Mesothelial cell of epicardium (in vitro differentiated cells): ENCODE measurements around the gene FYN. TPM values are rescaled to one million over a fixed set of nuclear protein-coding genes. Genes with fewer than 3 reads are reported as not detected.

Experiments used
- DNase-seq, 2 experiments: peaks; one replicate each; pipeline ENCODE4 v3.0.0; 2021; ENCODE audit warnings: low spot score in 2 of 2; ENCODE audit not compliant: unreplicated experiment in 2 of 2
- H3K27ac Mint-ChIP-seq: 2 replicates; pipeline ENCODE4 v1.8.0; 2021; ENCODE audit warnings: mixed read lengths
- H3K27me3 Mint-ChIP-seq: 2 replicates; pipeline ENCODE4 v1.8.0; 2021; ENCODE audit warnings: low read depth, mixed read lengths
- H3K36me3 Mint-ChIP-seq: 2 replicates; pipeline ENCODE4 v1.8.0; 2021; ENCODE audit warnings: mixed read lengths
- H3K4me1 Mint-ChIP-seq: 2 replicates; pipeline ENCODE4 v1.8.0; 2021; ENCODE audit warnings: mixed read lengths
- H3K4me3 Mint-ChIP-seq: 2 replicates; pipeline ENCODE4 v1.8.0; 2021; ENCODE audit warnings: mild to moderate bottlenecking, moderate library complexity, mixed read lengths
- H3K9me3 Mint-ChIP-seq: 2 replicates; pipeline ENCODE4 v1.8.0; 2021; ENCODE audit warnings: mixed read lengths
- total RNA-seq: library from RNA; stranded (reverse); gene quantifications from 3 replicates; pipeline ENCODE4 v1.2.1, GENCODE V29; 2021
- TF ChIP-seq, protein P1 (sequence below): fragments of 200-600 bp; sonication (generic); IDR thresholded peaks from one replicate; pipeline ENCODE4 v1.5.0; 2021; ENCODE audit warnings: antibody characterized with exemption; ENCODE audit not compliant: unreplicated experiment

Gene FYN
- total RNA-seq, 1 donor from 2014 or later: 115 TPM

DNA sequence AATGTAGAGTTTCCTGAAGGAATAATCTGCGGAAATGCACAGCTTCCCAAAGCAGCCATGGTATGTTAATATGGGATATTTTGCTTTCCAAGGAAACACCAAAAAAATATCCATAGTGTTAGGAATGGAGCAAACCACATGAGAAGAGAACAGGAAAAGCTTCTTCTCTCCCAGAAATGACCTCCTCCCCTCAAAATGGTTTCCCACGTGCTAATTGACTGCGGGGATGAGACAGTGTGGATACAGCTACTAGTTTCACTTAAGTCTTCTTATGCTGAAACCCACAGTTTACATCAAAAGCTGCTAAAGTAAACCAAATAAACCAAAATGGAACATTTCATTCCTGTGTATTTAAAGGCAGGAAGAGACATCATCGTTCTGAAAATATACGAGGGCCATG lies 69.4 kb downstream of the FYN start:
- no peaks in the 10 kb centered on the region for H3K9me3 Mint-ChIP-seq
- no peaks in the 10 kb centered on the region for H3K27me3 Mint-ChIP-seq
- H3K4me1 Mint-ChIP-seq: peaks cover 15% of the 10 kb centered on the region
- TF ChIP-seq, protein P1, sequence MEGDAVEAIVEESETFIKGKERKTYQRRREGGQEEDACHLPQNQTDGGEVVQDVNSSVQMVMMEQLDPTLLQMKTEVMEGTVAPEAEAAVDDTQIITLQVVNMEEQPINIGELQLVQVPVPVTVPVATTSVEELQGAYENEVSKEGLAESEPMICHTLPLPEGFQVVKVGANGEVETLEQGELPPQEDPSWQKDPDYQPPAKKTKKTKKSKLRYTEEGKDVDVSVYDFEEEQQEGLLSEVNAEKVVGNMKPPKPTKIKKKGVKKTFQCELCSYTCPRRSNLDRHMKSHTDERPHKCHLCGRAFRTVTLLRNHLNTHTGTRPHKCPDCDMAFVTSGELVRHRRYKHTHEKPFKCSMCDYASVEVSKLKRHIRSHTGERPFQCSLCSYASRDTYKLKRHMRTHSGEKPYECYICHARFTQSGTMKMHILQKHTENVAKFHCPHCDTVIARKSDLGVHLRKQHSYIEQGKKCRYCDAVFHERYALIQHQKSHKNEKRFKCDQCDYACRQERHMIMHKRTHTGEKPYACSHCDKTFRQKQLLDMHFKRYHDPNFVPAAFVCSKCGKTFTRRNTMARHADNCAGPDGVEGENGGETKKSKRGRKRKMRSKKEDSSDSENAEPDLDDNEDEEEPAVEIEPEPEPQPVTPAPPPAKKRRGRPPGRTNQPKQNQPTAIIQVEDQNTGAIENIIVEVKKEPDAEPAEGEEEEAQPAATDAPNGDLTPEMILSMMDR: no peak
- DNase-seq: no peak
- peaks cover 7% of the 10 kb centered on the region for H3K36me3 Mint-ChIP-seq
- H3K27ac Mint-ChIP-seq: no peak overlapping the region
- no peak overlapping the region for H3K4me3 Mint-ChIP-seq

DNA sequence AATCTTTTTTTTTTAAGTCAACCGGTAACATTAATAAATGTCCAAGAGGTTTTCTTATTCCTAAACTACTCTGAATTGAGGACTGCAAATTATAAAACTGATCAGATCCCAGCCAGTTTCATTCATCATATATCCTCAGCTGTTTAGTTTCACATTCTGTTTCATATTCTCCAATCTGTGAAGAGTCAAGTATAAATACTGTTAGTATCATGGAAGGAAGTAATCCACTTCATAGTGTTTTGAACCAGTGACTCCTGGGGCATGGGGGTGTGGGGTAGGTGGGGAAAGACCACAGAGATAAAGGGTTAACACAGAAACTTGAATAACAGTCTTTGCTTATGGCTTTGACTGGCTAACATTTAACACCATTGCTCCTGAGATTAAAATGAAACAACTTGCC lies 69.9 kb downstream of the FYN start:
- TF ChIP-seq, protein P1: no peak
- H3K4me1 Mint-ChIP-seq: peaks cover 15% of the 10 kb centered on the region
- no peaks in the 10 kb centered on the region for H3K27me3 Mint-ChIP-seq
- H3K9me3 Mint-ChIP-seq: no peaks in the 10 kb centered on the region
- peaks cover 7% of the 10 kb centered on the region for H3K36me3 Mint-ChIP-seq
- no peak overlapping the region for H3K4me3 Mint-ChIP-seq
- DNase-seq: no peak
- no peak overlapping the region for H3K27ac Mint-ChIP-seq

DNA sequence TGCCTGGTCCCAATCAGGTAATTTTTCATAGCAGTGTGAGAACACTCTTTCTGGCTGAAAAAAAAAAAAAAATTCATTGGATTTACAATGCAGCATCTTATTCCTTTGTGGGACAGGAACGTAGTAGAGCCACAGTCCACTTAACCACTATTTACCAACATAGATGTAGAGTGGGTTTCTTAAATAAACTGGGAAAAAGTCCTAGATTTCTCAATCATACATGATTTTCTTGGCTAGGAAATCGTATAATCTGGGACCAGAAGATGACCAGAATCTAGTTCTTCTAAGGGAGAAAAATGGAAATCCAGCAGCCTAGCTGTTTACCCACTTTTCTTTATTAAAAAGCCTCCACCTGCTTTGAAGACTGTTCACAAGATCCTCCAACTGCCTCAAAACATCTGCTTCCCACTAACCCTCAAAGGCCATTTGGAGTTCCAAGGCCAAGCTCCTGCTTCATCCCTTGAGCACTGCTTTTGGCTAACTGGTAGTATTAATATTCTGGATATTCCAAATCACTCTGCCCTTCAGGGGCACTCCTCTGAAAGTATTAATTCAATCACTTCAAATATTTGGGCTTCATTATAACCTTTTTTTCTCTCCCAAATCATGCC lies 70.4 kb downstream of the FYN start:
- DNase-seq: no peak
- Mint-ChIP-seq H3K9me3 (no peaks in the 10 kb centered on the region), H3K27ac (no peak overlapping the region), H3K4me1 (peaks cover 15% of the 10 kb centered on the region), H3K36me3 (peaks cover 7% of the 10 kb centered on the region), H3K4me3 (no peak overlapping the region), H3K27me3 (no peaks in the 10 kb centered on the region)
- TF ChIP-seq, protein P1: no peak

DNA sequence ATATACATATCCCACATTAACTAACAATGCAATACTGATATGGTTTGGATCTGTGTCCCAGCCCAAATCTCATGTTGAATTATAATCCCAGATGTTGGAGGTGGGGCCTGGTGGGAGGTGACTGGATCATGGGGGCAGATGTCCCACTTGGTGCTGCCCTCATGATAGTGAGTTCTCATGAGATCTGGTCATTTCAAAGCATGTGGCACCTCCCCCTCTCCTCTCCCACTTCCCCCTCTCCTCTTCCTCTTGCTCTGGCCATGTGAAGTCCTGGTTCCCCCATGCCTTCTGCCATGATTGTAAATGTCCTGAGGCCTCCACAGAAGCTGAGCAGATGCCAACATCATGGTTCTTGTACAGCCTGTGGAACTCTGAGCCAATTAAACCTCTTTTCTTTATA lies 71.2 kb downstream of the FYN start:
- H3K4me1 Mint-ChIP-seq: peaks cover 12% of the 10 kb centered on the region
- no peak overlapping the region for H3K27ac Mint-ChIP-seq
- no peaks in the 10 kb centered on the region for H3K9me3 Mint-ChIP-seq
- H3K4me3 Mint-ChIP-seq: no peak overlapping the region
- H3K27me3 Mint-ChIP-seq: no peaks in the 10 kb centered on the region
- peaks cover 7% of the 10 kb centered on the region for H3K36me3 Mint-ChIP-seq
- TF ChIP-seq, protein P1: no peak
- DNase-seq: no peak

DNA sequence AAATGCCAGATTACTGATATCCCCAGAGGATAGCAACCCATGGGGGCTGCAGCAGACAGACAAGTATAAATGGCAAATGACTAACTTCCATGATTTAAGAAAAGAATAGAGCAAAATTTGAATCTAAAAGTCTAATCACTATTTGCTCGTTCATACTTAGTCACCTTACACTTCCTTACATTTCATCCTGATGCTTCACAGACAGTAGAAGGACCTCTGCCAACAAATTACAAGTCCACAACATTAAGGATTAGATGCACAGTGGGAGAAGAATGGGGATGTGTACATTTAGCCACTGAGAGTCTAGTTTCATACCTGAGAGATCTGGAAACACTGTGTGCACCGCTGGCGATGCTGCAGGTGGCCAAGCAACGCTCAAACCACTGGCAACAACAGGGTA lies 72.4 kb downstream of the FYN start:
- no peak for DNase-seq
- TF ChIP-seq, protein P1: no peak
- H3K27ac Mint-ChIP-seq: no peak overlapping the region

More for the DNA sequence above, 72.4 kb downstream of the FYN start:
- Mint-ChIP-seq H3K27me3 (no peaks in the 10 kb centered on the region), H3K36me3 (peaks cover 7% of the 10 kb centered on the region), H3K9me3 (no peaks in the 10 kb centered on the region), H3K4me3 (no peak overlapping the region), H3K4me1 (peaks cover 7% of the 10 kb centered on the region)
